Measurements from ENCODE around the gene VASN. TPM values are rescaled to one million over a fixed set of nuclear protein-coding genes. Genes with fewer than 3 reads are reported as not detected.
"Not testable (repeated sequence)": the region's sequence is repeated elsewhere in the genome, so short reads cannot be mapped to it uniquely, and the experiment has no call there.

VASN gene
- total RNA-seq, 6 experiments from 2014 or later, result 92.0 to 131 (median 103) TPM

- H3K9me3 Mint-ChIP-seq, result no peaks in the 10 kb centered on the region
- H3K36me3 Mint-ChIP-seq (ENCODE audit: low read depth), result no peaks in the 10 kb centered on the region
- peak overlapping the region; percentile 88 for H3K27ac Mint-ChIP-seq
- H3K4me3 Mint-ChIP-seq, result peak overlapping the region; percentile 58
- TF ChIP-seq CTCF (IDR thresholded peaks at IDR 0.05), result no peak
- no peaks in the 10 kb centered on the region; the same call in 1 of the 2 replicates for H3K27me3 Mint-ChIP-seq (ENCODE audit: insufficient read depth)
- H3K4me1 Mint-ChIP-seq (ENCODE audit: low read depth), result peaks cover 30% of the 10 kb centered on the region
- DNase-seq, result no peak
Observed at GRCh38 chr16:4328782-4329775, 42.6 kb upstream of the VASN start.

- Mint-ChIP-seq H3K4me1 (ENCODE audit: low read depth) (peaks cover 24% of the 10 kb centered on the region), H3K27me3 (ENCODE audit: insufficient read depth) (no peaks in the 10 kb centered on the region; the same call in 1 of the 2 replicates), H3K36me3 (ENCODE audit: low read depth) (no peaks in the 10 kb centered on the region), H3K27ac (no peak overlapping the region), H3K9me3 (no peaks in the 10 kb centered on the region), H3K4me3 (no peak overlapping the region)
- peak; percentile 60 for DNase-seq
- peak; percentile 98 for TF ChIP-seq CTCF (IDR thresholded peaks at IDR 0.05)
Observed at GRCh38 chr16:4330277-4330874, 41.3 kb upstream of the VASN start.

GRCh38 chr16:4332083-4332482 lies 39.6 kb upstream of the VASN start:
- Mint-ChIP-seq H3K4me1 (ENCODE audit: low read depth) (peaks cover 20% of the 10 kb centered on the region), H3K4me3 (no peak overlapping the region), H3K36me3 (ENCODE audit: low read depth) (peaks cover 5% of the 10 kb centered on the region; the same call in 1 of the 2 replicates)

GRCh38 chr16:4332623-4333307 lies 38.9 kb upstream of the VASN start:
- Mint-ChIP-seq H3K9me3 (no peaks in the 10 kb centered on the region), H3K36me3 (ENCODE audit: low read depth) (peaks cover 5% of the 10 kb centered on the region; the same call in 1 of the 2 replicates), H3K4me1 (ENCODE audit: low read depth) (peaks cover 20% of the 10 kb centered on the region), H3K27ac (no peak overlapping the region), H3K4me3 (no peak overlapping the region), H3K27me3 (ENCODE audit: insufficient read depth) (no peaks in the 10 kb centered on the region; the same call in 1 of the 2 replicates)
- DNase-seq, result no peak
- TF ChIP-seq CTCF (IDR thresholded peaks at IDR 0.05), result no peak

More at GRCh38 chr16:4332083-4332482, 39.6 kb upstream of the VASN start:
- no peak for TF ChIP-seq CTCF (IDR thresholded peaks at IDR 0.05)
- no peaks in the 10 kb centered on the region for H3K9me3 Mint-ChIP-seq
- H3K27me3 Mint-ChIP-seq (ENCODE audit: insufficient read depth), result no peaks in the 10 kb centered on the region; the same call in 1 of the 2 replicates
- no peak for DNase-seq
- H3K27ac Mint-ChIP-seq, result no peak overlapping the region

GRCh38 chr16:4333308-4333638 lies 38.4 kb upstream of the VASN start:
- no peak for TF ChIP-seq CTCF (IDR thresholded peaks at IDR 0.05)
- Mint-ChIP-seq H3K27ac (0 out of 2 replicates have a peak overlapping the region, but pooled peaks have one; percentile 13), H3K27me3 (ENCODE audit: insufficient read depth) (no peaks in the 10 kb centered on the region; the same call in 1 of the 2 replicates), H3K4me1 (ENCODE audit: low read depth) (peaks cover 18% of the 10 kb centered on the region), H3K4me3 (no peak overlapping the region), H3K9me3 (no peaks in the 10 kb centered on the region), H3K36me3 (ENCODE audit: low read depth) (peaks cover 5% of the 10 kb centered on the region; the same call in 1 of the 2 replicates)
- no peak for DNase-seq

GRCh38 chr16:4333714-4334113 lies 37.9 kb upstream of the VASN start:
- not testable (repeated sequence) for H3K9me3 Mint-ChIP-seq; H3K27me3 Mint-ChIP-seq (ENCODE audit: insufficient read depth); H3K4me3 Mint-ChIP-seq; H3K36me3 Mint-ChIP-seq (ENCODE audit: low read depth); DNase-seq
- Mint-ChIP-seq H3K27ac (0 out of 2 replicates have a peak overlapping the region, but pooled peaks have one; percentile 13), H3K4me1 (ENCODE audit: low read depth) (peaks cover 13% of the 10 kb centered on the region)
